ENCODE measurements around the gene CELSR2.

DNA sequence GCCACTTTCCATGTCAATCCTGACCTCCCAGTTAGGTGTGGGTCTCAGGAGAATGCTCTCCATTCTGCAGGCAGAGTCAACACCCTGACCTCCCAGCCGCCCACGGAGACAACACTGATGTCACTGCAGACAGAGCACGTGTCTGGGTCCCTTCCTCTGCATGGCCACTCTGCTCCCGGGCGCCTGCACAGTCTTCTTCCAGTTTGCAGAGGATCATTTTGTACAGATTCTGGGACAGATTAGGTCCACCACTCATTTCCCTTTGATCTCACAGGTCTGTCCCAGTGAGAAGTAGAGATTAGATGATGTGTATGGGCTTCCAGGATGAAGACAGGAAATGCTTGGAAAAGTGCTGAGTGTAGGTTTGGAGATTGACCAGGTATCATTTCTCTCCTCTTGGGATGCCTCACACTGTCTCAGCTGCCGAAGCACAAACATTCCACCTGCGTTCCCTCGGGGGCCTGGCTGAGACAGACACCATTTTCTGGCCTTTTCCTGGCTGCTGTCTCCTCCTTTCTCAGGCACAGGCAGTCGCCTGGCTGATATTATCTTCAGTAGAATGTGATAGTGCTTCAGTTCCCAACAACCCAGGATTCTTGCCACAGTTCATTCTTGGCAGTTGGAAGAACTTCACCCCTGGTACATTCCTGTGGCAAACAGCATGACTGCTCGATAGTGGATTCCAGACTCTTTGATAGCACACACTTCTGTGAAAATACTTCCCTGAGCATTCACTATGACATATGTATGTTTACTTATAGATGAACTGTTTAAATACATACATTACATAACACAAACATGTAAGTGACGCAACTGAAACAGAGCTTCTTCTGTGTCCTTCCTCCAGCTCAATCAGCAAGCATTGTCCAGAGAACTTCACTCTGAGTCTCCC, 49.6 kb downstream of the CELSR2 start:
- TF ChIP-seq EP300 (IDR thresholded peaks at IDR 0.05) (no peak), POLR2A (IDR thresholded peaks at IDR 0.05) (no peak)
- TF ChIP-seq, protein P1, sequence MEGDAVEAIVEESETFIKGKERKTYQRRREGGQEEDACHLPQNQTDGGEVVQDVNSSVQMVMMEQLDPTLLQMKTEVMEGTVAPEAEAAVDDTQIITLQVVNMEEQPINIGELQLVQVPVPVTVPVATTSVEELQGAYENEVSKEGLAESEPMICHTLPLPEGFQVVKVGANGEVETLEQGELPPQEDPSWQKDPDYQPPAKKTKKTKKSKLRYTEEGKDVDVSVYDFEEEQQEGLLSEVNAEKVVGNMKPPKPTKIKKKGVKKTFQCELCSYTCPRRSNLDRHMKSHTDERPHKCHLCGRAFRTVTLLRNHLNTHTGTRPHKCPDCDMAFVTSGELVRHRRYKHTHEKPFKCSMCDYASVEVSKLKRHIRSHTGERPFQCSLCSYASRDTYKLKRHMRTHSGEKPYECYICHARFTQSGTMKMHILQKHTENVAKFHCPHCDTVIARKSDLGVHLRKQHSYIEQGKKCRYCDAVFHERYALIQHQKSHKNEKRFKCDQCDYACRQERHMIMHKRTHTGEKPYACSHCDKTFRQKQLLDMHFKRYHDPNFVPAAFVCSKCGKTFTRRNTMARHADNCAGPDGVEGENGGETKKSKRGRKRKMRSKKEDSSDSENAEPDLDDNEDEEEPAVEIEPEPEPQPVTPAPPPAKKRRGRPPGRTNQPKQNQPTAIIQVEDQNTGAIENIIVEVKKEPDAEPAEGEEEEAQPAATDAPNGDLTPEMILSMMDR (IDR thresholded peaks at IDR 0.05): no peak
